HG03175 (cell line): ENCODE measurements around the gene R3HDML.

Experiments
- ATAC-seq: cut with Tn5 transposase; IDR thresholded peaks from one replicate; pipeline ENCODE4 v1.9.1; 2021; ENCODE audit warnings: mild to moderate bottlenecking, moderate library complexity; ENCODE audit not compliant: unreplicated experiment

The R3HDML gene

DNA sequence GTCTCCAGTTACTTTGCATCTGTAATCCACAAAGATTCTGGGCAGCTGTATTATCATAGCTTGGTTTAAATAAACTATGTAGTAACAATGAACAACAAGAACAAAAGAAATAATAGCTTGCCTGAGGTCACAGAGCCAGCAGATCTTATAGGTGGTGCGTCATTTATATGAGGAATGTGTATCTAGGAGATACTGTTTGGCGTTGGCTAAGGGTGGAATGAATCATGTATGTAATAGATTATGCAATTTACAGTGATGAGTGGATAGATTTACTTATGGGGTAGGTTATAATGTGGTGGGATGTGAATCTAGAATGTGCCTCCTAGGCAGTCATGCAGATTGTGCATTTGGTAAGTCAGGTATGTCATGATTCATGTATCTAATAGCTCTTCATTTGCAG, 61.5 kb downstream of the R3HDML start:
- ATAC-seq, result no peak

DNA sequence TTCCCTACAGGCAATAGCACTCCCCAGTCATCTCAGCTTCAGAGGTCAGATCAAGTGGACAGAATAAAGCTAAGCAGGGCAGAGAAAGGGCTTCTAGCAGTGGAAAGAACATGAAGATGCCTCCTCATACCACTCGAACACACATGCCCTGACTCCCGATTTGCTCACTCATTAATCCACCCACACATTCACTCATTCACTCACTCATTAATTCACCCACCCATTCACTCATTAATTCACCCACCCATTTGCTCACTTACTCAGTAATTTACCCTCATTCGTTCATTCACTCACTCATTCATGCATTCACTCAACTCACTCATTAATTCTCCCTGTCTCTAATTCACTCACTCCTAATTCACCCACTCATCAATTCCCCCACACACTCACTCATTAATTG, 62.6 kb downstream of the R3HDML start:
- ATAC-seq, result no peak

DNA sequence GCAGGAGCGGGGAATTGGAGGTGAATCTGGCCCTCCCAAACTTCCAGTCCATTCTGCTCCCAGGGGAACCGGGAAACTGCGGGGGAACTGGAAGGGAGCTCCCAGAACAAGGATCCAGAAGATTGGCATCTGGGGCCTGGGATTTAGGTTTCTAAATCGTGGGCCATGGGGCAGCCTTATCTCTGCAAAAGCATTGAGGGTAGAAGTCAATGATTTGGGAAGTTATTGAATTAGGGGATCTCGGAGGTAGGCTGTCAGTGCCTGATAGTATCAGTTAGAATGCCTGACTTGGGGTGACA, 63.8 kb downstream of the R3HDML start:
- no peak for ATAC-seq
